SK-N-SH (cell line): Measurements from ENCODE around the gene RGS10.

Source experiments
- ELF1 ChIP-seq: IDR thresholded peaks from 2 replicates; pipeline ENCODE4 v1.4.0; 2012
- MXI1 ChIP-seq: IDR thresholded peaks from 2 replicates; pipeline ENCODE4 v1.6.1; 2012; ENCODE audit warnings: mild to moderate bottlenecking, low read depth, low read length, improper control_type of control experiment
- TF ChIP-seq, protein P1 (sequence below): fragments of 200-600 bp; sonication (generic); IDR thresholded peaks from 2 replicates; pipeline ENCODE4 v1.6.1; 2017; ENCODE audit warnings: antibody characterized with exemption, mild to moderate bottlenecking, moderate library complexity

DNA sequence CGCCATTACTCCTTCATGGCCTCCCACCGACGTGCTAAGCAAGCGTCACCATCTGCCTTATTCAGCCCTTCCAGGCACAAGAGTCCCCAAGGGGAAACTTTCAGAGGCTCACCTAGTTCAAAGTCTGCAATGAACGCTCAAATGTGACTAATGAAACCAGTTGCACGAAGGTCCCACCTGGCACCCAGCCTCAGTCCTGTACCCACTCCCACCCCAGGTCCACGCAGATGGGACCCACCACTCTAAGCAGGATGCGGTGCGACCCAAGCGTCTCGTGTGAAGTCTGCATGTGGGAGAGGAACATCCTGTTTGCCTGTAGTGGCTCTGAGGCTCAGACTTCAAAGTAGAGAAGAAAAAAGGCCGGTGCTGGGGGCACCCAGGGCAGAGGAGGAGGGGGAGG lies 40.3 kb downstream of the RGS10 start:
- TF ChIP-seq MXI1 (no peak), ELF1 (no peak)
- TF ChIP-seq, protein P1, sequence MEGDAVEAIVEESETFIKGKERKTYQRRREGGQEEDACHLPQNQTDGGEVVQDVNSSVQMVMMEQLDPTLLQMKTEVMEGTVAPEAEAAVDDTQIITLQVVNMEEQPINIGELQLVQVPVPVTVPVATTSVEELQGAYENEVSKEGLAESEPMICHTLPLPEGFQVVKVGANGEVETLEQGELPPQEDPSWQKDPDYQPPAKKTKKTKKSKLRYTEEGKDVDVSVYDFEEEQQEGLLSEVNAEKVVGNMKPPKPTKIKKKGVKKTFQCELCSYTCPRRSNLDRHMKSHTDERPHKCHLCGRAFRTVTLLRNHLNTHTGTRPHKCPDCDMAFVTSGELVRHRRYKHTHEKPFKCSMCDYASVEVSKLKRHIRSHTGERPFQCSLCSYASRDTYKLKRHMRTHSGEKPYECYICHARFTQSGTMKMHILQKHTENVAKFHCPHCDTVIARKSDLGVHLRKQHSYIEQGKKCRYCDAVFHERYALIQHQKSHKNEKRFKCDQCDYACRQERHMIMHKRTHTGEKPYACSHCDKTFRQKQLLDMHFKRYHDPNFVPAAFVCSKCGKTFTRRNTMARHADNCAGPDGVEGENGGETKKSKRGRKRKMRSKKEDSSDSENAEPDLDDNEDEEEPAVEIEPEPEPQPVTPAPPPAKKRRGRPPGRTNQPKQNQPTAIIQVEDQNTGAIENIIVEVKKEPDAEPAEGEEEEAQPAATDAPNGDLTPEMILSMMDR, result no peak
